Astrocyte of the hippocampus (primary cell): ENCODE results near the gene TMEM33.

Source experiments
- DNase-seq: peaks from one replicate; pipeline ENCODE4 v3.0.0; 2011; ENCODE audit warnings: low read depth, low spot score

TMEM33 gene

GRCh38 chr4:41994461-41994985 is 59.3 kb downstream of the TMEM33 start:
- DNase-seq = no peak

GRCh38 chr4:41998019-41998418 is 62.8 kb downstream of the TMEM33 start:
- no peak for DNase-seq

- DNase-seq = no peak
These were observed 64.1 kb downstream of the TMEM33 start for GRCh38 chr4:41999321-41999720.

GRCh38 chr4:42008011-42008786 is 73.0 kb downstream of the TMEM33 start:
- no peak for DNase-seq
